ENCODE results near the gene TOX3.

The TOX3 gene

GRCh38 chr16:52462816-52463215 lies 84.1 kb downstream of the TOX3 start:
- ATAC-seq, result no peak
- TF ChIP-seq PATZ1 (CRISPR knock-in tag; IDR thresholded peaks at IDR 0.05; ENCODE audit: borderline replicate concordance), result no peak
- no peak for TF ChIP-seq POU6F1 (CRISPR knock-in tag; IDR thresholded peaks at IDR 0.05; ENCODE audit: borderline replicate concordance, low read depth)
- no peak for TF ChIP-seq ZC3H10 (CRISPR knock-in tag; IDR thresholded peaks at IDR 0.05)
- TF ChIP-seq ISL1 (CRISPR knock-in tag; IDR thresholded peaks at IDR 0.05), result no peak

GRCh38 chr16:52460639-52461178 lies 86.2 kb downstream of the TOX3 start:
- no peak for ATAC-seq
- TF ChIP-seq ISL1 (CRISPR knock-in tag; IDR thresholded peaks at IDR 0.05) (no peak), BACH2 (CRISPR knock-in tag; IDR thresholded peaks at IDR 0.05; ENCODE audit: borderline replicate concordance) (no peak), GLIS3 (CRISPR knock-in tag; IDR thresholded peaks at IDR 0.05) (no peak), RARB (CRISPR knock-in tag; IDR thresholded peaks at IDR 0.05) (no peak), ZC3H10 (CRISPR knock-in tag; IDR thresholded peaks at IDR 0.05) (no peak), ZNF565 (CRISPR knock-in tag; conservative IDR thresholded peaks at IDR 0.05; ENCODE audit: low read depth) (no peak), TOX (CRISPR knock-in tag; IDR thresholded peaks at IDR 0.05; ENCODE audit: borderline replicate concordance) (no peak), SNAI2 (CRISPR knock-in tag; IDR thresholded peaks at IDR 0.05) (no peak), ZNF70 (CRISPR knock-in tag; IDR thresholded peaks at IDR 0.05) (no peak), PPARA (CRISPR knock-in tag; IDR thresholded peaks at IDR 0.05; ENCODE audit: borderline replicate concordance) (no peak), ESRRG (CRISPR knock-in tag; IDR thresholded peaks at IDR 0.05) (no peak), TCF4 (CRISPR knock-in tag; IDR thresholded peaks at IDR 0.05; ENCODE audit: borderline replicate concordance) (no peak), ARNTL (CRISPR knock-in tag; IDR thresholded peaks at IDR 0.05; ENCODE audit: borderline replicate concordance, low read depth) (no peak)

- no peak for TF ChIP-seq BACH2 (CRISPR knock-in tag; IDR thresholded peaks at IDR 0.05; ENCODE audit: borderline replicate concordance)
- TF ChIP-seq RARB (CRISPR knock-in tag; IDR thresholded peaks at IDR 0.05), result no peak
- no peak for TF ChIP-seq ZNF565 (CRISPR knock-in tag; conservative IDR thresholded peaks at IDR 0.05; ENCODE audit: low read depth)
- no peak for TF ChIP-seq CSDC2 (CRISPR knock-in tag; IDR thresholded peaks at IDR 0.05)
- no peak for TF ChIP-seq PPARA (CRISPR knock-in tag; IDR thresholded peaks at IDR 0.05; ENCODE audit: borderline replicate concordance)
- no peak for TF ChIP-seq ZNF8 (CRISPR knock-in tag; IDR thresholded peaks at IDR 0.05)
- TF ChIP-seq PATZ1 (CRISPR knock-in tag; IDR thresholded peaks at IDR 0.05; ENCODE audit: borderline replicate concordance), result no peak
- TF ChIP-seq TCF4 (CRISPR knock-in tag; IDR thresholded peaks at IDR 0.05; ENCODE audit: borderline replicate concordance), result no peak
- no peak for ATAC-seq
These were observed 90.6 kb downstream of the TOX3 start for GRCh38 chr16:52456368-52456767.

GRCh38 chr16:52455549-52456277 lies 91.2 kb downstream of the TOX3 start:
- no peak for ATAC-seq
- TF ChIP-seq TCF4 (CRISPR knock-in tag; IDR thresholded peaks at IDR 0.05; ENCODE audit: borderline replicate concordance) (no peak), ZC3H10 (CRISPR knock-in tag; IDR thresholded peaks at IDR 0.05) (no peak), POU6F1 (CRISPR knock-in tag; IDR thresholded peaks at IDR 0.05; ENCODE audit: borderline replicate concordance, low read depth) (no peak), ZFP30 (CRISPR knock-in tag; IDR thresholded peaks at IDR 0.05) (no peak), ZNF8 (CRISPR knock-in tag; IDR thresholded peaks at IDR 0.05) (no peak), TOX (CRISPR knock-in tag; IDR thresholded peaks at IDR 0.05; ENCODE audit: borderline replicate concordance) (no peak), CREB5 (CRISPR knock-in tag; IDR thresholded peaks at IDR 0.05; ENCODE audit: low read depth) (no peak), ARNTL (CRISPR knock-in tag; IDR thresholded peaks at IDR 0.05; ENCODE audit: borderline replicate concordance, low read depth) (no peak), CSRNP3 (CRISPR knock-in tag; IDR thresholded peaks at IDR 0.05) (no peak), BACH2 (CRISPR knock-in tag; IDR thresholded peaks at IDR 0.05; ENCODE audit: borderline replicate concordance) (no peak), PPARA (CRISPR knock-in tag; IDR thresholded peaks at IDR 0.05; ENCODE audit: borderline replicate concordance) (no peak), CSDC2 (CRISPR knock-in tag; IDR thresholded peaks at IDR 0.05) (no peak), ESRRG (CRISPR knock-in tag; IDR thresholded peaks at IDR 0.05) (no peak), ZNF565 (CRISPR knock-in tag; conservative IDR thresholded peaks at IDR 0.05; ENCODE audit: low read depth) (no peak), ZFP3 (CRISPR knock-in tag; IDR thresholded peaks at IDR 0.05) (no peak), GLIS3 (CRISPR knock-in tag; IDR thresholded peaks at IDR 0.05) (no peak), ISL1 (CRISPR knock-in tag; IDR thresholded peaks at IDR 0.05) (no peak)
